ENCODE results near the gene EPS8. TPM values are rescaled to one million over a fixed set of nuclear protein-coding genes. Genes with fewer than 3 reads are reported as not detected.

EPS8 gene
- polyA plus RNA-seq, 1 of the 3 experiments (the other 2 are of a cell fraction): 19.8 TPM

DNA sequence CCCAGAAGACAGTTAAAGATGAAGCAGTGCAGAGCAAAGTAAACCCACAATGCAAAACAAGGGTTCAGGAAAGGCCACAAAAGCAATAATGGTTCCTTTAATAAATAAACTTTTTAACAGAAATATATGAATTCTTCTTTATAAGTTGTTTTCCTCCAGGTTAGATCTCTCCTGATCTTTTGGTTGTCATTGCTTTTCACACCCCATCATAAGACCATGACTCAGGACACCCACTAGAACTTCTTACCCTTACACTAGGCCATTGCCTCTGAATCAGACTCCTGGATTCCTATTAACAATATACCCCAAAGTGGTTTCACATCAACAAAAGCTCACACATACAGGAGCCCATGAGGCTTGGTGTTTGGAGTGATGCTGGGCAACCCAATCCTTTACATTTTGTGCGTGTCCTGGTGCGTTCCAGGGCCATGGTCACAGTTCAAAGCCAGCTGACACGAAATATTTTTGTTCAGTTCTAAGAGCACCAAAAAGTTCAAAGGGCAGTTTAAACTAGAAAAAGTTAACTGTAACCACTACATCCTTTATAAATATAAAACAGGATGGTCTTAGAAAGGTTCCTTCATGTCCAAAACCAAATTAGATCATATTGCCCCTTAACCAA, 187.0 kb downstream of the EPS8 start:
- ChIA-PET POLR2A (no interaction called here), CTCF (no interaction called here)
- no peaks in the 10 kb centered on the region for H4K20me1 ChIP-seq (ENCODE audit: insufficient read depth)
- no peak for DNase-seq
- 100% methylated on average over 3 of the region's 3 CpGs for WGBS (ENCODE audit: low lambda C conversion rate)
- H3K4me2 ChIP-seq: no peak overlapping the region
- no peaks in the 10 kb centered on the region for H3K36me3 ChIP-seq (replicated peaks in 1 of 2; ENCODE audit: control insufficient read depth in 1 of 2, insufficient read depth in 2 of 2, low read length in 1 of 2)
- H3K79me2 ChIP-seq (ENCODE audit: insufficient read depth): no peaks in the 10 kb centered on the region
- peaks cover 0 to 5% of the 10 kb centered on the region in 2 experiments; a peak in 1 of 4 replicates for H3K4me1 ChIP-seq (ENCODE audit: control insufficient read depth in 1 of 2, insufficient read depth in 2 of 2, low read depth in 1 of 2, low read length in 1 of 2)
- H2AFZ ChIP-seq (ENCODE audit: low read depth): no peak overlapping the region
- no peak for TF ChIP-seq POLR2AphosphoS5 (IDR thresholded peaks at IDR 0.05; ENCODE audit: low read depth, low read length)
- TF ChIP-seq, protein P1, sequence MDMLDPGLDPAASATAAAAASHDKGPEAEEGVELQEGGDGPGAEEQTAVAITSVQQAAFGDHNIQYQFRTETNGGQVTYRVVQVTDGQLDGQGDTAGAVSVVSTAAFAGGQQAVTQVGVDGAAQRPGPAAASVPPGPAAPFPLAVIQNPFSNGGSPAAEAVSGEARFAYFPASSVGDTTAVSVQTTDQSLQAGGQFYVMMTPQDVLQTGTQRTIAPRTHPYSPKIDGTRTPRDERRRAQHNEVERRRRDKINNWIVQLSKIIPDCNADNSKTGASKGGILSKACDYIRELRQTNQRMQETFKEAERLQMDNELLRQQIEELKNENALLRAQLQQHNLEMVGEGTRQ (IDR thresholded peaks at IDR 0.05; ENCODE audit: borderline replicate concordance, low read depth, low read length): no peak
- H3K9me2 ChIP-seq: no peaks in the 10 kb centered on the region
- H3F3A ChIP-seq (replicated peaks; ENCODE audit: insufficient read depth): peaks cover 6% of the 10 kb centered on the region
- no peaks in the 10 kb centered on the region for H3K27me3 ChIP-seq (ENCODE audit: insufficient read depth)
- H3K4me3 ChIP-seq (ENCODE audit: low read depth in 2 of 2, low read length in 1 of 2): no peak overlapping the region
- no peak overlapping the region for H3K27ac ChIP-seq (ENCODE audit: low read depth in 2 of 2, low read length in 1 of 2)
- no peaks in the 10 kb centered on the region for H3K9me3 ChIP-seq
- no peak overlapping the region for H3K9ac ChIP-seq

DNA sequence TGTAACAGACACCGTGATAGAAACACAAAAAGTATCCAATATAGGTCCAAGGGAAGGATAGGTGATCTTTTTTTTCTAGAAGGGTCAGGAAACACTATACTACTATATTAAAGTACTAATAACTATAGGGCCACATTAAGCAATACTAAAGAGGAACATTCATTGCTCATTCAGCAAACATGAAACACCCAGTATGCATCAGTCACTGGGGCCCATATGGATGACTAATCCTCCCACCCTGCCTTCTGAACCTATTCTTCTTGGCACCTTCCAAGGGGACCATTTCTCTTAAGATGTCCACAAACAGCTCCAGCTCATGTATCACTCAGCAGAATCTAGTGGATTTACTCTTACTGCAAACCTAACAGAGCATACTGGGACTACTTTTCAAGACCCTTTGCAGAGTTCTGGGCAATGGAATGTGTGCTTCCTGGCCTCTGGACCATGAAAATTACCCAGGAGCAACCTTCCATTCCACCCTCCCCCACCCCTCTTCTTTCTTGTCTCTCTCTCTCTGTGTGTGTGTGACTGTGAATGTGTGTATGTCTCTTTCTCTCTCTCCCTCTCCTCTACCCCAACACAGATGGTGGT, 187.9 kb downstream of the EPS8 start:
- no peak for DNase-seq
- CTCF ChIA-PET: no interaction called here
- POLR2A ChIA-PET: no interaction called here
- H3F3A ChIP-seq (replicated peaks; ENCODE audit: insufficient read depth): peaks cover 6% of the 10 kb centered on the region
- no peak overlapping the region for H3K4me2 ChIP-seq
- H3K79me2 ChIP-seq (ENCODE audit: insufficient read depth): no peaks in the 10 kb centered on the region
- H3K9me3 ChIP-seq: no peaks in the 10 kb centered on the region
- H3K4me1 ChIP-seq (ENCODE audit: control insufficient read depth in 1 of 2, insufficient read depth in 2 of 2, low read depth in 1 of 2, low read length in 1 of 2): peaks cover 0 to 5% of the 10 kb centered on the region in 2 experiments; a peak in 1 of 4 replicates
- H4K20me1 ChIP-seq (ENCODE audit: insufficient read depth): no peaks in the 10 kb centered on the region
- H3K27ac ChIP-seq (ENCODE audit: low read depth in 2 of 2, low read length in 1 of 2): no peak overlapping the region
- WGBS (ENCODE audit: low lambda C conversion rate): 88% methylated on average over 1 of the region's 1 CpG
- H3K27me3 ChIP-seq (ENCODE audit: insufficient read depth): no peaks in the 10 kb centered on the region
- H3K9ac ChIP-seq: no peak overlapping the region
- no peak overlapping the region for H2AFZ ChIP-seq (ENCODE audit: low read depth)
- TF ChIP-seq RFX5 (IDR thresholded peaks at IDR 0.05; ENCODE audit: low read length) (no peak), JUND (IDR thresholded peaks at IDR 0.05) (peak; percentile 20), RXRA (IDR thresholded peaks at IDR 0.05; ENCODE audit: borderline replicate concordance, low read depth) (no peak), NFIC (IDR thresholded peaks at IDR 0.05; ENCODE audit: borderline replicate concordance) (0 out of 2 replicates have a peak, but pooled peaks have one; percentile 23), ELF1 (IDR thresholded peaks at IDR 0.05) (no peak), TCF12 (IDR thresholded peaks at IDR 0.05) (peak; percentile 11; the same call in 1 of the 2 replicates), EP300 (IDR thresholded peaks at IDR 0.05; ENCODE audit: borderline replicate concordance in 1 of 2, low read depth in 1 of 2, low read length in 1 of 2) (no peak; a peak in 1 of 4 replicates), TEAD4 (IDR thresholded peaks at IDR 0.05; ENCODE audit: borderline replicate concordance, insufficient read depth) (no peak)
- TF ChIP-seq, protein P2, sequence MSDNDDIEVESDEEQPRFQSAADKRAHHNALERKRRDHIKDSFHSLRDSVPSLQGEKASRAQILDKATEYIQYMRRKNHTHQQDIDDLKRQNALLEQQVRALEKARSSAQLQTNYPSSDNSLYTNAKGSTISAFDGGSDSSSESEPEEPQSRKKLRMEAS (IDR thresholded peaks at IDR 0.05; ENCODE audit: low read depth): no peak
- TF ChIP-seq, protein P3, sequence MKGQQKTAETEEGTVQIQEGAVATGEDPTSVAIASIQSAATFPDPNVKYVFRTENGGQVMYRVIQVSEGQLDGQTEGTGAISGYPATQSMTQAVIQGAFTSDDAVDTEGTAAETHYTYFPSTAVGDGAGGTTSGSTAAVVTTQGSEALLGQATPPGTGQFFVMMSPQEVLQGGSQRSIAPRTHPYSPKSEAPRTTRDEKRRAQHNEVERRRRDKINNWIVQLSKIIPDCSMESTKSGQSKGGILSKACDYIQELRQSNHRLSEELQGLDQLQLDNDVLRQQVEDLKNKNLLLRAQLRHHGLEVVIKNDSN (IDR thresholded peaks at IDR 0.05; ENCODE audit: borderline replicate concordance, low read depth): no peak
- no peaks in the 10 kb centered on the region for H3K9me2 ChIP-seq
- H3K36me3 ChIP-seq (replicated peaks in 1 of 2; ENCODE audit: control insufficient read depth in 1 of 2, insufficient read depth in 2 of 2, low read length in 1 of 2): no peaks in the 10 kb centered on the region
- no peak overlapping the region for H3K4me3 ChIP-seq (ENCODE audit: low read depth in 2 of 2, low read length in 1 of 2)

All from SK-N-SH (cell line).